K562 (cell line): Measurements from ENCODE around the gene HSPA4L. TPM values are rescaled to one million over a fixed set of nuclear protein-coding genes. Genes with fewer than 3 reads are reported as not detected.

Source experiments
- ELK3 ChIP-seq: fragments of 450-650 bp; formaldehyde crosslinking; IDR thresholded peaks from 2 replicates; pipeline ENCODE4 v1.4.0; 2020; ENCODE audit warnings: mild to moderate bottlenecking
- ETS1 ChIP-seq: conservative IDR thresholded peaks from 2 replicates; pipeline ENCODE4 v1.6.1; 2011; ENCODE audit warnings: low read depth, mild to moderate bottlenecking, low read length; ENCODE audit not compliant: control insufficient read depth
- ETV1 ChIP-seq: fragments of 450-650 bp; conservative IDR thresholded peaks from 2 replicates; pipeline ENCODE4 v1.6.1; 2016; ENCODE audit warnings: missing genetic modification characterization, control low read depth, low read depth, missing compliant biosample characterization
- MEIS2 ChIP-seq: fragments of 450-650 bp; IDR thresholded peaks from 2 replicates; pipeline ENCODE4 v1.6.1; 2014; ENCODE audit warnings: mild to moderate bottlenecking; ENCODE audit not compliant: partially characterized antibody
- MTF1 ChIP-seq: fragments of 250-450 bp; sonication (Bioruptor Pico); IDR thresholded peaks from 2 replicates; pipeline ENCODE4 v1.9.0; 2021; ENCODE audit warnings: moderate library complexity, mild to moderate bottlenecking, inconsistent platforms, borderline replicate concordance
- MXI1 ChIP-seq: IDR thresholded peaks from 2 replicates; pipeline ENCODE4 v1.6.1; 2011; ENCODE audit warnings: low read depth, mild to moderate bottlenecking, improper control_type of control experiment, low read length
- MYC ChIP-seq, 2 experiments: fragments of 250-450 bp in 1 of 2; sonication (Bioruptor Pico) in 1 of 2; IDR thresholded peaks; 2 replicates each; pipeline versions ENCODE4 v1.5.1 to v1.6.1; 2012 to 2021; ENCODE audit warnings: low read depth in 2 of 2, borderline replicate concordance in 1 of 2, improper control_type of control experiment in 1 of 2, low read length in 1 of 2, mild to moderate bottlenecking in 1 of 2, moderate library complexity in 1 of 2
- NKRF ChIP-seq: fragments of 450-650 bp; IDR thresholded peaks from 2 replicates; pipeline ENCODE4 v1.6.1; 2016; ENCODE audit warnings: borderline replicate concordance
- RAD21 ChIP-seq, 2 experiments: fragments of 250-450 bp in 1 of 2; fragments of 450-650 bp in 1 of 2; sonication (Bioruptor Pico) in 1 of 2; formaldehyde crosslinking in 1 of 2; IDR thresholded peaks in 1 of 2; conservative IDR thresholded peaks in 1 of 2; 2 replicates each; pipeline versions ENCODE4 v1.4.0 to v1.8.0; 2020 to 2022; ENCODE audit warnings: mild to moderate bottlenecking in 2 of 2, moderate library complexity in 1 of 2
- SMARCA5 ChIP-seq: fragments of 450-650 bp; IDR thresholded peaks from 2 replicates; pipeline ENCODE4 v1.6.1; 2016
- SMARCE1 ChIP-seq: fragments of 450-650 bp; IDR thresholded peaks from 2 replicates; pipeline ENCODE4 v1.7.1; 2016; ENCODE audit warnings: mild to moderate bottlenecking
- ZC3H8 ChIP-seq: fragments of 450-650 bp; IDR thresholded peaks from 2 replicates; pipeline ENCODE4 v1.6.1; 2017
- polyA plus RNA-seq, 8 experiments: library from polyadenylated mRNA; depleted of rRNA in 4 of 8; stranded (reverse) in 5 of 8; unstranded in 3 of 8; fragments of >200 nt; fragmentation: Nextera tagmentation in 2 of 8; fragmentation: Illumina TruSeq in 1 of 8; extraction: Ambion mirVana in 2 of 8; extraction: Trizol in 1 of 8; gene quantifications; 2 replicates each; pipeline versions ENCODE4 v1.2.1 to v1.2.3, GENCODE V29; 2011 to 2014; ENCODE audit warnings: inconsistent platforms in 1 of 8, missing spikeins in 1 of 8
- total RNA-seq, 7 experiments: library from RNA; depleted of rRNA in 6 of 7; stranded (reverse); fragments of >200 nt in 6 of 7; fragmentation: Illumina TruSeq in 2 of 7; extraction: Trizol in 2 of 7; gene quantifications; 2 replicates each; pipeline versions ENCODE4 v1.2.1 to v1.2.3, GENCODE V29; 2011 to 2021; ENCODE audit warnings: low replicate concordance in 1 of 7
- TF ChIP-seq, protein P1 (sequence below): fragments of 450-650 bp; IDR thresholded peaks from 2 replicates; pipeline ENCODE4 v1.6.1; 2016
- TF ChIP-seq, protein P2 (sequence below): IDR thresholded peaks from 2 replicates; pipeline ENCODE4 v1.6.1; 2014; ENCODE audit warnings: antibody characterized with exemption
- TF ChIP-seq, protein P3 (sequence below): sonication (generic); formaldehyde crosslinking; IDR thresholded peaks from 2 replicates; pipeline ENCODE4 v1.8.0; 2022; ENCODE audit warnings: mild to moderate bottlenecking, missing genetic modification reagents

HSPA4L gene
- total and polyA plus RNA-seq, 9 of the 15 experiments (the other 6 are each of a cell fraction or from before 2014, with no cell fraction given), result 12.3 to 37.0 (median 21.7) TPM

GRCh38 chr4:127782275-127783025, at the start of gene HSPA4L (continued):
- TF ChIP-seq NKRF (peak; percentile 76; the same call in 1 of the 2 replicates), ELK3 (CRISPR knock-in tag) (no peak), ETS1 (peak; percentile 36; the same call in 1 of the 2 replicates), MEIS2 (peak; percentile 66), SMARCE1 (0 out of 2 replicates have a peak, but pooled peaks have one; percentile 30), MTF1 (CRISPR knock-in tag) (no peak), MYC (IDR thresholded peaks at IDR 0.05; ENCODE audit: low read depth, low read length) (peak; percentile 54), MYC (CRISPR knock-in tag; IDR thresholded peaks at IDR 0.05; ENCODE audit: borderline replicate concordance, low read depth) (no peak), ZC3H8 (no peak), MXI1 (no peak), ETV1 (tag) (no peak), RAD21 (CRISPR knock-in tag; conservative IDR thresholded peaks at IDR 0.05 in 1 of 2, IDR thresholded peaks at IDR 0.05 in 1 of 2) (peak in 1 of 2 experiments; percentile 26; a peak in 1 of 4 replicates), SMARCA5 (peak; percentile 57; the same call in 1 of the 2 replicates)
- TF ChIP-seq, protein P1, sequence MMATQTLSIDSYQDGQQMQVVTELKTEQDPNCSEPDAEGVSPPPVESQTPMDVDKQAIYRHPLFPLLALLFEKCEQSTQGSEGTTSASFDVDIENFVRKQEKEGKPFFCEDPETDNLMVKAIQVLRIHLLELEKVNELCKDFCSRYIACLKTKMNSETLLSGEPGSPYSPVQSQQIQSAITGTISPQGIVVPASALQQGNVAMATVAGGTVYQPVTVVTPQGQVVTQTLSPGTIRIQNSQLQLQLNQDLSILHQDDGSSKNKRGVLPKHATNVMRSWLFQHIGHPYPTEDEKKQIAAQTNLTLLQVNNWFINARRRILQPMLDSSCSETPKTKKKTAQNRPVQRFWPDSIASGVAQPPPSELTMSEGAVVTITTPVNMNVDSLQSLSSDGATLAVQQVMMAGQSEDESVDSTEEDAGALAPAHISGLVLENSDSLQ, result peak; percentile 69
- TF ChIP-seq, protein P2, sequence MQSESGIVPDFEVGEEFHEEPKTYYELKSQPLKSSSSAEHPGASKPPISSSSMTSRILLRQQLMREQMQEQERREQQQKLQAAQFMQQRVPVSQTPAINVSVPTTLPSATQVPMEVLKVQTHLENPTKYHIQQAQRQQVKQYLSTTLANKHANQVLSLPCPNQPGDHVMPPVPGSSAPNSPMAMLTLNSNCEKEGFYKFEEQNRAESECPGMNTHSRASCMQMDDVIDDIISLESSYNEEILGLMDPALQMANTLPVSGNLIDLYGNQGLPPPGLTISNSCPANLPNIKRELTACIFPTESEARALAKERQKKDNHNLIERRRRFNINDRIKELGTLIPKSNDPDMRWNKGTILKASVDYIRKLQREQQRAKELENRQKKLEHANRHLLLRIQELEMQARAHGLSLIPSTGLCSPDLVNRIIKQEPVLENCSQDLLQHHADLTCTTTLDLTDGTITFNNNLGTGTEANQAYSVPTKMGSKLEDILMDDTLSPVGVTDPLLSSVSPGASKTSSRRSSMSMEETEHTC, result 0 out of 2 replicates have a peak, but pooled peaks have one; percentile 20
- TF ChIP-seq, protein P3, sequence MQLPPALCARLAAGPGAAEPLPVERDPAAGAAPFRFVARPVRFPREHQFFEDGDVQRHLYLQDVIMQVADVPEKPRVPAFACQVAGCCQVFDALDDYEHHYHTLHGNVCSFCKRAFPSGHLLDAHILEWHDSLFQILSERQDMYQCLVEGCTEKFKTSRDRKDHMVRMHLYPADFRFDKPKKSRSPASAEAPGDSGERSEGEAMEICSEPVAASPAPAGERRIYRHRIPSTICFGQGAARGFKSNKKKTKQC (CRISPR knock-in tag), result peak; percentile 53; the same call in 1 of the 2 replicates
